Endothelial cell of umbilical vein (primary cell): ENCODE results near the gene GATD1. TPM values are rescaled to one million over a fixed set of nuclear protein-coding genes. Genes with fewer than 3 reads are reported as not detected.

Experiments
- BruUV-seq: library from RNA; stranded (reverse); fragments of 400-500 nt; replicated peaks from 2 replicates; lab custom pipeline; 2021; lab: Mats Ljungman, UMichigan
- CTCF ChIA-PET: fragments of 300-600, 350-600 bp; sonication (Branson Sonifier 250); formaldehyde crosslinking; loops from one replicate; lab custom pipeline; 2021; ENCODE audit warnings: antibody characterized with exemption, inconsistent platforms; lab: Charles Lee
- POLR2A ChIA-PET: fragments of 300-600, 350-600 bp; sonication (Branson Sonifier 250); formaldehyde crosslinking; loops from one replicate; lab custom pipeline; 2021; ENCODE audit warnings: antibody characterized with exemption, inconsistent platforms; lab: Charles Lee
- DNase-seq: peaks from one replicate; pipeline ENCODE4 v3.0.0-alpha.2; 2011; ENCODE audit warnings: low read depth, low spot score
- FAIRE-seq: peaks from 2 replicates; lab custom pipeline; 2011; peaks lifted over from hg19 to GRCh38; lab: Jason Lieb, UNC
- H2AFZ ChIP-seq: 2 replicates; pipeline ENCODE4 v1.6.0; 2012; ENCODE audit warnings: low read depth, low read length, control low read depth, inconsistent platforms
- H3K27ac ChIP-seq: 2 replicates; pipeline ENCODE4 v1.5.1; 2011; ENCODE audit warnings: low read depth, mild to moderate bottlenecking, control low read depth, low read length, moderate library complexity; ENCODE audit not compliant: insufficient read depth
- H3K27me3 ChIP-seq, 2 experiments: 2 replicates each; pipeline versions ENCODE4 v1.6.0 to v1.6.1; 2011; ENCODE audit warnings: low read length in 2 of 2, mixed read lengths in 1 of 2; ENCODE audit not compliant: control insufficient read depth in 2 of 2, insufficient read depth in 2 of 2
- H3K36me3 ChIP-seq, 2 experiments: 2 replicates in 1 of 2; 3 replicates in 1 of 2; pipeline ENCODE4 v1.5.1; 2011; ENCODE audit warnings: low read length in 2 of 2, mild to moderate bottlenecking in 1 of 2, moderate library complexity in 1 of 2; ENCODE audit not compliant: control insufficient read depth in 2 of 2, insufficient read depth in 2 of 2; ENCODE audit errors: extremely low read depth in 1 of 2
- H3K4me1 ChIP-seq: 3 replicates; pipeline ENCODE4 v1.5.1; 2011; ENCODE audit warnings: mild to moderate bottlenecking, low read length; ENCODE audit not compliant: control insufficient read depth, insufficient read depth; ENCODE audit errors: extremely low read depth
- H3K4me2 ChIP-seq: 2 replicates; pipeline ENCODE4 v1.6.1; 2011; ENCODE audit warnings: low read length, control low read depth, mixed read lengths; ENCODE audit not compliant: insufficient read depth
- H3K4me3 ChIP-seq, 3 experiments: fragments of 200-600 bp in 1 of 3; sonication (generic), shearing (Covaris generic) in 1 of 3; replicated peaks in 1 of 3; 2 replicates each; pipeline ENCODE4 v1.5.1; 2011 to 2016; ENCODE audit warnings: control low read depth in 3 of 3, low read length in 3 of 3, mild to moderate bottlenecking in 2 of 3, inconsistent platforms in 1 of 3, low read depth in 1 of 3, moderate library complexity in 1 of 3; ENCODE audit not compliant: insufficient read depth in 1 of 3
- H3K79me2 ChIP-seq: 2 replicates; pipeline ENCODE4 v1.6.0; 2012; ENCODE audit warnings: low read length, inconsistent platforms; ENCODE audit not compliant: control insufficient read depth, insufficient read depth
- H3K9ac ChIP-seq: replicated peaks from 2 replicates; pipeline ENCODE3; 2011; ENCODE audit warnings: low read length, control low read depth; ENCODE audit not compliant: insufficient read depth; ENCODE audit errors: extremely low read depth
- H3K9me1 ChIP-seq: replicated peaks from 3 replicates; pipeline ENCODE4 v1.6.0; 2011; ENCODE audit warnings: mild to moderate bottlenecking, low read length; ENCODE audit not compliant: control insufficient read depth, insufficient read depth; ENCODE audit errors: extremely low read depth
- H3K9me3 ChIP-seq: replicated peaks from 2 replicates; pipeline ENCODE4 v1.5.1; 2012; ENCODE audit warnings: low read length, inconsistent platforms; ENCODE audit not compliant: control insufficient read depth, insufficient read depth
- H4K20me1 ChIP-seq: replicated peaks from 2 replicates; pipeline ENCODE3; 2011; ENCODE audit warnings: mild to moderate bottlenecking, low read length; ENCODE audit not compliant: control insufficient read depth, insufficient read depth; ENCODE audit errors: extremely low read depth
- EZH2 ChIP-seq: IDR thresholded peaks from 2 replicates; pipeline ENCODE4 v1.6.1; 2012; ENCODE audit warnings: borderline replicate concordance, low read depth, mild to moderate bottlenecking, moderate library complexity, low read length, inconsistent platforms; ENCODE audit not compliant: severe bottlenecking
- FOS ChIP-seq: IDR thresholded peaks from 2 replicates; pipeline ENCODE4 v1.6.1; 2011; ENCODE audit warnings: mild to moderate bottlenecking, low read length, moderate library complexity, borderline replicate concordance; ENCODE audit not compliant: insufficient read depth
- GATA2 ChIP-seq: IDR thresholded peaks from 2 replicates; pipeline ENCODE4 v1.7.0; 2011; ENCODE audit warnings: low read depth, mild to moderate bottlenecking, moderate library complexity, mixed read lengths, low read length; ENCODE audit not compliant: insufficient read length, insufficient read depth
- JUN ChIP-seq: IDR thresholded peaks from 2 replicates; pipeline ENCODE4 v1.6.1; 2011; ENCODE audit warnings: borderline replicate concordance, low read depth; ENCODE audit not compliant: insufficient read length, insufficient read depth
- MYC ChIP-seq: IDR thresholded peaks from one replicate; pipeline ENCODE4 v1.6.1; 2011; ENCODE audit warnings: mild to moderate bottlenecking, low read depth, low read length
- POLR2A ChIP-seq: IDR thresholded peaks from 2 replicates; pipeline ENCODE4 v1.6.1; 2012; ENCODE audit warnings: low read depth, mild to moderate bottlenecking, control low read depth, low read length
- POLR2AphosphoS5 ChIP-seq: IDR thresholded peaks from 2 replicates; pipeline ENCODE4 v1.6.1; 2012; ENCODE audit warnings: low read depth, mild to moderate bottlenecking, control low read depth, low read length, moderate library complexity; ENCODE audit not compliant: insufficient read depth
- dilution Hi-C: fragments of 300-500 bp; cut with MboI; formaldehyde crosslinking; loops from one replicate; pipeline ENCODE4 v1.15.0; 2019; ENCODE audit warnings: low sequenced_read_pairs; ENCODE audit not compliant: extremely low pct_ligation_motif_present
- intact Hi-C: fragments of 100-400 bp; cut with micrococcal nuclease; formaldehyde crosslinking; loops from one replicate; pipeline ENCODE4 v1.10.0; 2022
- polyA plus RNA-seq, 4 experiments: library from polyadenylated mRNA; depleted of rRNA in 3 of 4; stranded (reverse) in 3 of 4; unstranded in 1 of 4; fragments of >200 nt; gene quantifications; 2 replicates each; pipeline versions ENCODE4 v1.2.1 to v1.2.3, GENCODE V29; 2011 to 2012; ENCODE audit warnings: missing spikeins in 1 of 4
- total RNA-seq: library from RNA; stranded (reverse); gene quantifications from 2 replicates; pipeline ENCODE4 v1.2.3, GENCODE V29; 2021
- TF ChIP-seq, protein P1 (sequence below), 2 donors: IDR thresholded peaks; 1 replicate in 1 of 2; 2 replicates in 1 of 2; pipeline ENCODE4 v1.5.1; 2011; ENCODE audit warnings: low read length in 2 of 2, mild to moderate bottlenecking in 2 of 2, moderate library complexity in 2 of 2, control low read depth in 1 of 2, inconsistent platforms in 1 of 2, low read depth in 1 of 2; ENCODE audit not compliant: insufficient read depth in 1 of 2; ENCODE audit errors: extremely low read depth in 1 of 2
- TF ChIP-seq, protein P2 (sequence below): IDR thresholded peaks from 2 replicates; pipeline ENCODE4 v1.6.1; 2011; ENCODE audit not compliant: insufficient read depth, insufficient read length

GATD1 gene
- total and polyA plus RNA-seq, 2 donors (not counting 3 experiments of a cell fraction or from before 2014, with no cell fraction given): 70.6 to 83.1 TPM

DNA sequence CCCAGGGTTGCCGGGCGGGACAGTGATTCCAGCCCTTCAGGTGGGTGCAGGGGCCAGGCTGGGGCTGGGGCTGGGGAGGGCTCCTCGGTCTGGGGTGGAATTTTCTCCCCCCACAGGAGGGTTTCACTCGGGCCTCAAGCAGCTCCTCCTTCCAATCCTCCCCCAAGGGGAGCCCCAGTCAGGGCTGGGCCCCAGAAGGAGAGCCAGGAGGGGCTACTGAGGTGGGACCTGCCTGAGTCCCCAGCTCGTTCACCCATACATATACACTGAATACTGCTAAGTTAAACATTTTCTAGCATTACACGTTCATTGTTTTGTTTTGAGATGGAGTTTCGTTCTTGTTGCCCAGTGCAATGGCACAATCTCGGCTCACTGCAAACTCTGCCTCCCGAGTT is 48.9 kb upstream of the GATD1 start:
- CTCF ChIA-PET: no interaction called here
- POLR2A ChIA-PET: no interaction called here

More for the DNA sequence above, 48.9 kb upstream of the GATD1 start:
- dilution Hi-C loops (no loop called here), intact Hi-C loops (no loop called here)
- Histone ChIP-seq H3K9me1 (no peaks in the 10 kb centered on the region), H3K9me3 (no peaks in the 10 kb centered on the region), H3K9ac (no peak overlapping the region), H3K4me3 (no peak overlapping the region), H3K36me3 (peaks cover 4 to 17% of the 10 kb centered on the region in 2 experiments), H4K20me1 (no peaks in the 10 kb centered on the region), H3K27me3 (no peaks in the 10 kb centered on the region), H3K27ac (no peak overlapping the region), H2AFZ (no peak overlapping the region), H3K4me2 (no peak overlapping the region), H3K4me1 (peaks cover 38% of the 10 kb centered on the region), H3K79me2 (peaks cover 8% of the 10 kb centered on the region)
- FAIRE-seq: peak; percentile 44
- no TSS peak for BruUV-seq
- no peak for TF ChIP-seq JUN
- TF ChIP-seq POLR2AphosphoS5: no peak
- TF ChIP-seq, protein P1, sequence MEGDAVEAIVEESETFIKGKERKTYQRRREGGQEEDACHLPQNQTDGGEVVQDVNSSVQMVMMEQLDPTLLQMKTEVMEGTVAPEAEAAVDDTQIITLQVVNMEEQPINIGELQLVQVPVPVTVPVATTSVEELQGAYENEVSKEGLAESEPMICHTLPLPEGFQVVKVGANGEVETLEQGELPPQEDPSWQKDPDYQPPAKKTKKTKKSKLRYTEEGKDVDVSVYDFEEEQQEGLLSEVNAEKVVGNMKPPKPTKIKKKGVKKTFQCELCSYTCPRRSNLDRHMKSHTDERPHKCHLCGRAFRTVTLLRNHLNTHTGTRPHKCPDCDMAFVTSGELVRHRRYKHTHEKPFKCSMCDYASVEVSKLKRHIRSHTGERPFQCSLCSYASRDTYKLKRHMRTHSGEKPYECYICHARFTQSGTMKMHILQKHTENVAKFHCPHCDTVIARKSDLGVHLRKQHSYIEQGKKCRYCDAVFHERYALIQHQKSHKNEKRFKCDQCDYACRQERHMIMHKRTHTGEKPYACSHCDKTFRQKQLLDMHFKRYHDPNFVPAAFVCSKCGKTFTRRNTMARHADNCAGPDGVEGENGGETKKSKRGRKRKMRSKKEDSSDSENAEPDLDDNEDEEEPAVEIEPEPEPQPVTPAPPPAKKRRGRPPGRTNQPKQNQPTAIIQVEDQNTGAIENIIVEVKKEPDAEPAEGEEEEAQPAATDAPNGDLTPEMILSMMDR (IDR thresholded peaks at IDR 0.05; ENCODE audit: extremely low read depth in 1 of 2, insufficient read depth in 1 of 2, low read depth in 1 of 2, low read length in 2 of 2): no peak
- no peak for TF ChIP-seq POLR2A
- TF ChIP-seq MYC: no peak
- TF ChIP-seq, protein P2, sequence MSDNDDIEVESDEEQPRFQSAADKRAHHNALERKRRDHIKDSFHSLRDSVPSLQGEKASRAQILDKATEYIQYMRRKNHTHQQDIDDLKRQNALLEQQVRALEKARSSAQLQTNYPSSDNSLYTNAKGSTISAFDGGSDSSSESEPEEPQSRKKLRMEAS: no peak
- TF ChIP-seq EZH2: no peak
- no peak for TF ChIP-seq FOS
- TF ChIP-seq GATA2: no peak
- no peak for DNase-seq
